PC-3 (cell line): Measurements from ENCODE around the gene UCN3. TPM values are rescaled to one million over a fixed set of nuclear protein-coding genes. Genes with fewer than 3 reads are reported as not detected.

Experiments used
- ATAC-seq: fragments of 200-7000 bp; cut with Tn5 transposase; 2 replicates; pipeline ENCODE4 v1.9.1; 2020; ENCODE audit warnings: mild to moderate bottlenecking, moderate library complexity
- BruUV-seq: library from RNA; stranded (reverse); fragments of 400-500 nt; replicated peaks from 2 replicates; lab custom pipeline; 2021; lab: Mats Ljungman, UMichigan
- CTCF ChIA-PET: fragments of 300-600 bp; sonication (Branson Sonifier 250); formaldehyde crosslinking; loops from one replicate; lab custom pipeline; 2022; ENCODE audit warnings: antibody characterized with exemption; lab: Charles Lee
- POLR2A ChIA-PET: fragments of 300-600 bp; sonication (Branson Sonifier 250); formaldehyde crosslinking; loops from one replicate; lab custom pipeline; 2022; ENCODE audit warnings: antibody characterized with exemption; ENCODE audit not compliant: unreplicated experiment; lab: Charles Lee
- DNase-seq: peaks from one replicate; pipeline ENCODE4 v3.0.0-alpha.2; 2015
- H2AFZ ChIP-seq: fragments of 300-600 bp; sonication (generic); 2 replicates; pipeline ENCODE4 v1.6.0; 2016; ENCODE audit warnings: antibody characterized with exemption, low read length
- H3F3A ChIP-seq: fragments of 300-600 bp; sonication (generic); one replicate; pipeline ENCODE4 v1.6.0; 2017; ENCODE audit warnings: antibody characterized with exemption, low read length, control low read depth, mild to moderate bottlenecking; ENCODE audit not compliant: unreplicated experiment
- H3K27ac ChIP-seq: fragments of 300-600 bp; sonication (generic); 2 replicates; pipeline ENCODE4 v1.5.1; 2016; ENCODE audit warnings: mild to moderate bottlenecking, low read length
- H3K27me3 ChIP-seq: fragments of 300-600 bp; sonication (generic); 2 replicates; pipeline ENCODE4 v1.6.1; 2016; ENCODE audit warnings: low read length, mixed read lengths
- H3K36me3 ChIP-seq: fragments of 300-600 bp; sonication (generic); 2 replicates; pipeline ENCODE4 v1.6.1; 2016; ENCODE audit warnings: low read depth, mixed run types, low read length, mixed read lengths
- H3K4me1 ChIP-seq: fragments of 300-600 bp; sonication (generic); 2 replicates; pipeline ENCODE4 v1.5.1; 2016; ENCODE audit warnings: low read length; ENCODE audit not compliant: insufficient read depth
- H3K4me2 ChIP-seq: fragments of 300-600 bp; sonication (generic); 2 replicates; pipeline ENCODE4 v1.6.0; 2016; ENCODE audit warnings: low read length
- H3K4me3 ChIP-seq: fragments of 300-600 bp; sonication (generic); 2 replicates; pipeline ENCODE4 v1.5.1; 2016; ENCODE audit warnings: mild to moderate bottlenecking, low read length, mixed read lengths
- H3K79me2 ChIP-seq: fragments of 300-600 bp; sonication (generic); 2 replicates; pipeline ENCODE4 v1.6.1; 2017; ENCODE audit warnings: low read length, mixed read lengths
- H3K9ac ChIP-seq: fragments of 300-600 bp; sonication (generic); 2 replicates; pipeline ENCODE4 v1.6.0; 2016; ENCODE audit warnings: mild to moderate bottlenecking, low read length
- H3K9me2 ChIP-seq: fragments of 300-600 bp; sonication (generic); replicated peaks from 2 replicates; pipeline ENCODE4 v1.6.1; 2016; ENCODE audit warnings: mixed run types, low read length, mixed read lengths
- H3K9me3 ChIP-seq: fragments of 300-600 bp; sonication (generic); 2 replicates; pipeline ENCODE4 v1.6.1; 2016; ENCODE audit warnings: low read length, mixed read lengths
- H4K20me1 ChIP-seq: fragments of 300-600 bp; sonication (generic); 2 replicates; pipeline ENCODE4 v1.6.1; 2016; ENCODE audit warnings: low read length, mixed read lengths
- CTCF ChIP-seq: fragments of 300-600 bp; sonication (generic); conservative IDR thresholded peaks from 2 replicates; pipeline ENCODE4 v1.5.1; 2017; ENCODE audit warnings: antibody characterized with exemption, low read depth, mild to moderate bottlenecking, low read length
- EZH2 ChIP-seq: fragments of 300-600 bp; sonication (generic); IDR thresholded peaks from one replicate; pipeline ENCODE4 v1.6.1; 2017; ENCODE audit warnings: antibody characterized with exemption, mild to moderate bottlenecking, low read length; ENCODE audit not compliant: unreplicated experiment
- EZH2phosphoT487 ChIP-seq: fragments of 300-600 bp; sonication (generic); IDR thresholded peaks from 2 replicates; pipeline ENCODE4 v1.6.1; 2018; ENCODE audit warnings: mild to moderate bottlenecking, antibody characterized with exemption, low read length, borderline replicate concordance
- intact Hi-C: fragments of 100-400 bp; cut with micrococcal nuclease; formaldehyde crosslinking; loops from 2 replicates; pipeline ENCODE4 v1.9.0; 2023
- total RNA-seq: library from RNA; depleted of rRNA; stranded (reverse); fragments of >200 nt; gene quantifications from 2 replicates; pipeline ENCODE4 v1.2.3, GENCODE V29; 2014

The UCN3 gene
- total RNA-seq, 1 experiment from 2014 or later, result not detected

GRCh38 chr10:5411941-5412276 lies 47.1 kb downstream of the UCN3 start:
- H4K20me1 ChIP-seq, result no peaks in the 10 kb centered on the region
- CTCF ChIA-PET, result no interaction called here
- peak; percentile 21 for ATAC-seq
- H3K4me3 ChIP-seq, result peak overlapping the region; percentile 71
- H3K4me2 ChIP-seq, result peak overlapping the region; percentile 74
- intact Hi-C loops, result loop anchor here (1.0 kb wide), 1 partner anchor 8 kb away; the partner anchor contains the start of gene TUBAL3
- no TSS peak for BruUV-seq
- H3K9me3 ChIP-seq, result no peaks in the 10 kb centered on the region
- peak overlapping the region; percentile 86 for H2AFZ ChIP-seq
- H3K27ac ChIP-seq, result no peak overlapping the region
- no peak for DNase-seq
- H3F3A ChIP-seq, result no peaks in the 10 kb centered on the region
- no peaks in the 10 kb centered on the region for H3K36me3 ChIP-seq
- POLR2A ChIA-PET, result interaction anchor here (1.1 kb wide), 1 partner anchor 330 kb away, joined by 5 read pairs; no protein-coding TSS in a partner anchor
- H3K9me2 ChIP-seq, result no peaks in the 10 kb centered on the region
- H3K27me3 ChIP-seq, result no peaks in the 10 kb centered on the region
- no peak overlapping the region for H3K9ac ChIP-seq
- TF ChIP-seq EZH2phosphoT487 (no peak), CTCF (no peak), EZH2 (no peak)
- H3K4me1 ChIP-seq, result peaks cover 5% of the 10 kb centered on the region; the same call in 1 of the 2 replicates
- peaks cover 40% of the 10 kb centered on the region for H3K79me2 ChIP-seq

- Histone ChIP-seq H3K9me3 (no peaks in the 10 kb centered on the region), H3K27ac (no peak within 1 kb of the TSS), H3K36me3 (no peaks in the 10 kb centered on the region), H3K4me1 (peaks cover 5% of the 10 kb centered on the region; the same call in 1 of the 2 replicates), H3K4me3 (peak within 1 kb of the TSS; percentile 79), H4K20me1 (no peaks in the 10 kb centered on the region), H3K27me3 (no peaks in the 10 kb centered on the region), H3K79me2 (peaks cover 45% of the 10 kb centered on the region), H3F3A (no peaks in the 10 kb centered on the region), H2AFZ (peak within 1 kb of the TSS; percentile 86), H3K9me2 (no peaks in the 10 kb centered on the region), H3K9ac (peak within 1 kb of the TSS; percentile 71), H3K4me2 (peak within 1 kb of the TSS; percentile 87)
- ATAC-seq (peak; percentile 95), DNase-seq (peak; percentile 81)
- no TSS peak for BruUV-seq
- TF ChIP-seq CTCF (no peak), EZH2phosphoT487 (no peak)
- ChIA-PET POLR2A (interaction anchor here (0.6 to 1.1 kb wide), 2 partner anchors 134 to 330 kb away, joined by 5 read pairs; no protein-coding TSS in a partner anchor), CTCF (no interaction called here)
- intact Hi-C loops, result loop anchor here (1.0 kb wide), 1 partner anchor 8 kb away; the partner anchor contains the start of gene TUBAL3
Observed at GRCh38 chr10:5412277-5412941, 47.6 kb downstream of the UCN3 start, which contains the start of gene NET1. TSS of gene NET1 (plus strand) at chr10:5412557. CDS start at chr10:5412693, 136 bp downstream.
